H9 (cell line): ENCODE measurements around the gene NUP107. TPM values are rescaled to one million over a fixed set of nuclear protein-coding genes. Genes with fewer than 3 reads are reported as not detected.

Source experiments
- DNase-seq: peaks from one replicate; pipeline ENCODE4 v3.0.0-alpha.2; 2017
- H2AFZ ChIP-seq: one replicate; pipeline ENCODE4 v1.6.1; 2013; ENCODE audit warnings: mild to moderate bottlenecking, low read length, control low read depth, moderate library complexity
- H2AK5ac ChIP-seq: 2 replicates; pipeline ENCODE4 v1.6.1; 2013; ENCODE audit warnings: low read length, control low read depth, mixed read lengths; ENCODE audit not compliant: insufficient read length
- H2BK120ac ChIP-seq: one replicate; pipeline ENCODE4 v1.6.1; 2013; ENCODE audit warnings: low read depth, mild to moderate bottlenecking, low read length, control low read depth, inconsistent platforms; ENCODE audit not compliant: poor library complexity, severe bottlenecking
- H2BK12ac ChIP-seq: 2 replicates; pipeline ENCODE4 v1.6.1; 2013; ENCODE audit warnings: low read length, control low read depth, mixed read lengths, low read depth; ENCODE audit not compliant: insufficient read length
- H2BK15ac ChIP-seq: 2 replicates; pipeline ENCODE4 v1.6.1; 2013; ENCODE audit warnings: low read depth, low read length, control low read depth
- H2BK20ac ChIP-seq: one replicate; pipeline ENCODE4 v1.6.1; 2013; ENCODE audit warnings: low read depth, mild to moderate bottlenecking, low read length, control low read depth, inconsistent platforms; ENCODE audit not compliant: poor library complexity, severe bottlenecking
- H2BK5ac ChIP-seq: 2 replicates; pipeline ENCODE4 v1.6.1; 2013; ENCODE audit warnings: low read length, control low read depth, mixed read lengths; ENCODE audit not compliant: insufficient read length
- H3K14ac ChIP-seq: 2 replicates; pipeline ENCODE4 v1.6.1; 2013; ENCODE audit warnings: low read length, control low read depth; ENCODE audit not compliant: insufficient read depth
- H3K18ac ChIP-seq: 2 replicates; pipeline ENCODE4 v1.6.1; 2013; ENCODE audit warnings: low read depth, mild to moderate bottlenecking, mixed read lengths, low read length, control low read depth; ENCODE audit not compliant: insufficient read length
- H3K23ac ChIP-seq: 2 replicates; pipeline ENCODE4 v1.6.1; 2013; ENCODE audit warnings: low read length, control low read depth, mixed read lengths, low read depth; ENCODE audit not compliant: insufficient read length
- H3K23me2 ChIP-seq: 2 replicates; pipeline ENCODE4 v1.6.1; 2013; ENCODE audit warnings: low read depth, mild to moderate bottlenecking, mixed read lengths, low read length, control low read depth; ENCODE audit not compliant: insufficient read length, poor library complexity, severe bottlenecking
- H3K27ac ChIP-seq: 2 replicates; pipeline ENCODE4 v1.5.1; 2013; ENCODE audit warnings: low read length, control low read depth, mixed read lengths, low read depth; ENCODE audit not compliant: insufficient read length
- H3K27me3 ChIP-seq: 2 replicates; pipeline ENCODE4 v1.6.1; 2013; ENCODE audit warnings: low read length, control low read depth, inconsistent platforms; ENCODE audit not compliant: insufficient read depth
- H3K4ac ChIP-seq: 2 replicates; pipeline ENCODE4 v1.6.1; 2013; ENCODE audit warnings: low read depth, mild to moderate bottlenecking, control low read depth, inconsistent platforms, low read length, moderate library complexity
- H3K4me1 ChIP-seq: 2 replicates; pipeline ENCODE4 v1.6.1; 2013; ENCODE audit warnings: low read length, control low read depth, inconsistent platforms; ENCODE audit not compliant: insufficient read depth
- H3K4me2 ChIP-seq: 2 replicates; pipeline ENCODE4 v1.6.1; 2013; ENCODE audit warnings: low read length, control low read depth, mixed read lengths; ENCODE audit not compliant: insufficient read length, insufficient read depth
- H3K56ac ChIP-seq: 2 replicates; pipeline ENCODE4 v1.6.1; 2013; ENCODE audit warnings: low read depth, mild to moderate bottlenecking, mixed read lengths, low read length, control low read depth; ENCODE audit not compliant: insufficient read length
- H3K79me1 ChIP-seq: 2 replicates; pipeline ENCODE4 v1.6.1; 2013; ENCODE audit warnings: low read depth, mild to moderate bottlenecking, moderate library complexity, low read length, control low read depth, inconsistent platforms; ENCODE audit not compliant: insufficient read depth, poor library complexity, severe bottlenecking
- H3K79me2 ChIP-seq: 2 replicates; pipeline ENCODE4 v1.6.1; 2013; ENCODE audit warnings: low read length, control low read depth, inconsistent platforms; ENCODE audit not compliant: insufficient read depth
- H3K9ac ChIP-seq: 2 replicates; pipeline ENCODE4 v1.6.1; 2013; ENCODE audit warnings: low read length, control low read depth, mixed read lengths; ENCODE audit not compliant: insufficient read length; ENCODE audit errors: extremely low read depth
- H3K9me3 ChIP-seq: one replicate; pipeline ENCODE4 v1.6.1; 2013; ENCODE audit warnings: low read depth, low read length, inconsistent platforms; ENCODE audit not compliant: control insufficient read depth
- H3T11ph ChIP-seq: one replicate; pipeline ENCODE4 v1.6.1; 2013; ENCODE audit warnings: mild to moderate bottlenecking, low read length, control low read depth, inconsistent platforms
- H4K20me1 ChIP-seq: one replicate; pipeline ENCODE4 v1.6.1; 2013; ENCODE audit not compliant: control insufficient read depth, insufficient read length, insufficient read depth
- H4K5ac ChIP-seq: 2 replicates; pipeline ENCODE4 v1.6.1; 2013; ENCODE audit warnings: low read depth, mild to moderate bottlenecking, mixed read lengths, low read length, control low read depth; ENCODE audit not compliant: insufficient read length
- H4K8ac ChIP-seq: replicated peaks from 2 replicates; pipeline ENCODE4 v1.6.1; 2013; ENCODE audit warnings: low read length, control low read depth, mixed read lengths, low read depth; ENCODE audit not compliant: insufficient read length
- H4K91ac ChIP-seq: 2 replicates; pipeline ENCODE4 v1.6.1; 2013; ENCODE audit warnings: low read depth, mild to moderate bottlenecking, moderate library complexity, mixed read lengths, low read length, control low read depth; ENCODE audit not compliant: insufficient read length
- H3K27ac Mint-ChIP-seq, 3 experiments: 2 replicates in 2 of 3; 3 replicates in 1 of 3; pipeline ENCODE4 v1.8.0; 2020 to 2021; ENCODE audit warnings: mixed read lengths in 3 of 3, mild to moderate bottlenecking in 1 of 3, moderate library complexity in 1 of 3
- H3K27me3 Mint-ChIP-seq: 2 replicates; pipeline ENCODE4 v1.8.0; 2021; ENCODE audit warnings: low read depth, mild to moderate bottlenecking, moderate library complexity, mixed read lengths
- H3K36me3 Mint-ChIP-seq, 3 experiments: 2 replicates in 2 of 3; 3 replicates in 1 of 3; pipeline ENCODE4 v1.8.0; 2020 to 2021; ENCODE audit warnings: low read depth in 3 of 3, mixed read lengths in 3 of 3; ENCODE audit not compliant: insufficient read depth in 1 of 3
- H3K4me1 Mint-ChIP-seq, 2 experiments: 2 replicates each; pipeline ENCODE4 v1.8.0; 2020; ENCODE audit warnings: mixed read lengths in 2 of 2
- H3K4me3 Mint-ChIP-seq, 2 experiments: 2 replicates in 1 of 2; 3 replicates in 1 of 2; pipeline ENCODE4 v1.8.0; 2020 to 2021; ENCODE audit warnings: mild to moderate bottlenecking in 2 of 2, mixed read lengths in 2 of 2, moderate library complexity in 1 of 2
- H3K9me3 Mint-ChIP-seq, 2 experiments: 2 replicates in 1 of 2; 3 replicates in 1 of 2; pipeline ENCODE4 v1.8.0; 2020; ENCODE audit warnings: mild to moderate bottlenecking in 2 of 2, mixed read lengths in 2 of 2, moderate library complexity in 1 of 2
- CTCF ChIP-seq: fragments of 200-600 bp; sonication (generic); conservative IDR thresholded peaks from 3 replicates; pipeline ENCODE4 v1.8.0; 2021; ENCODE audit warnings: antibody characterized with exemption, mild to moderate bottlenecking
- WGBS: extraction: QIAGEN DNeasy Blood & Tissue Kit; methylation state at CpG from one replicate; pipeline ENCODE4 v1.1.7; 2013; ENCODE audit warnings: missing lambda C conversion rate, low lambda C conversion rate, mixed read lengths; ENCODE audit not compliant: insufficient read length; ENCODE audit errors: extremely low coverage; 5-methylcytosine and 5-hydroxymethylcytosine counted together
- total RNA-seq: library from RNA; stranded (reverse); gene quantifications from 2 replicates; pipeline ENCODE4 v1.2.1, GENCODE V29; 2021

The NUP107 gene
- total RNA-seq, 1 experiment from 2014 or later = 147 TPM

GRCh38 chr12:68638721-68639395, 47.9 kb upstream of the NUP107 start:
- Histone ChIP-seq H3K79me1 (peaks cover 7% of the 10 kb centered on the region), H2BK15ac (no peak overlapping the region), H3T11ph (no peak overlapping the region), H3K4ac (no peak overlapping the region), H3K23ac (no peak overlapping the region), H4K20me1 (no peaks in the 10 kb centered on the region), H3K9me3 (no peaks in the 10 kb centered on the region), H3K9ac (no peak overlapping the region), H3K18ac (no peak overlapping the region), H2BK5ac (no peak overlapping the region), H2BK20ac (no peak overlapping the region), H3K14ac (no peak overlapping the region), H4K8ac (no peak overlapping the region), H4K5ac (no peak overlapping the region), H3K27me3 (no peaks in the 10 kb centered on the region), H2BK120ac (no peak overlapping the region), H3K4me2 (no peak overlapping the region), H3K27ac (no peak overlapping the region), H2AK5ac (no peak overlapping the region), H2AFZ (no peak overlapping the region), H2BK12ac (no peak overlapping the region), H3K79me2 (peaks cover 13% of the 10 kb centered on the region; the same call in 1 of the 2 replicates), H4K91ac (no peak overlapping the region), H3K4me1 (no peaks in the 10 kb centered on the region), H3K23me2 (no peaks in the 10 kb centered on the region), H3K56ac (no peak overlapping the region)
- WGBS = no CpG with 5 or more reads among the region's 12 CpGs
- Mint-ChIP-seq H3K27me3 (no peaks in the 10 kb centered on the region), H3K36me3 (peaks cover 0 to 4% (median 3%) of the 10 kb centered on the region in 3 experiments; a peak in 2 of 7 replicates), H3K4me3 (no peak overlapping the region), H3K9me3 (no peaks in the 10 kb centered on the region), H3K4me1 (no peaks in the 10 kb centered on the region; a peak in 1 of 4 replicates), H3K27ac (no peak overlapping the region)
- no peak for DNase-seq
- no peak for TF ChIP-seq CTCF
